ENCODE measurements around the gene MARCHF3. TPM values are rescaled to one million over a fixed set of nuclear protein-coding genes. Genes with fewer than 3 reads are reported as not detected.

The MARCHF3 gene
- total and polyA plus RNA-seq, 2 of the 13 experiments (the other 11 are each of a cell fraction or from before 2014, with no cell fraction given): 4.8 to 11.9 TPM

DNA sequence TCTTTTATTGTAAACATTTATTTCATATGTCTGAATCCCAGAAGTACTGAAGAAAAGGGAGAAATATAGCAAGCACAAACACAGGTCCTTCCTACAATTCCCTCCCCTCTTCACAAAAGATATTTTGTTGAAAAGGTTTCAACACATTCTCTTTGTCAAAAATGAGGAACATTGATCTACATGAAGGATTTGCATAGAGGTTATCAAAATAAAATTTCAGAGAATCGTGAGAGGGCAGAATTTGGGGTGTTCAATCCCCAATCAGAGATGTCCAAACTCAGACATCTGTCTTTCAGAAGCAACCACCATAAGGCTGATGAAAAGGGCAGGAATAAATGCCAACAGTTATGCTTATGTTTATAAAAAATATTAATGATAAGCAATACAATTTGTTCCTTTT, 69.2 kb downstream of the MARCHF3 start:
- no peak overlapping the region for H3K4me2 ChIP-seq (ENCODE audit: low read depth, low read length)
- H2AFZ ChIP-seq (ENCODE audit: low read length): no peak overlapping the region
- intact Hi-C loops (cut with micrococcal nuclease; ENCODE audit: unreplicated experiment): no loop called here
- H3K4me3 ChIP-seq (replicated peaks in 1 of 3; ENCODE audit: insufficient read depth in 1 of 3, low read depth in 2 of 3, low read length in 3 of 3): no peak overlapping the region
- TF ChIP-seq ZNF775 (CRISPR knock-in tag; IDR thresholded peaks at IDR 0.05; ENCODE audit: borderline replicate concordance) (no peak), ZC3H4 (CRISPR knock-in tag; IDR thresholded peaks at IDR 0.05; ENCODE audit: borderline replicate concordance) (no peak), ZNF232 (CRISPR knock-in tag; IDR thresholded peaks at IDR 0.05; ENCODE audit: borderline replicate concordance) (no peak), MZF1 (CRISPR knock-in tag; IDR thresholded peaks at IDR 0.05; ENCODE audit: borderline replicate concordance) (no peak), REL (CRISPR knock-in tag; conservative IDR thresholded peaks at IDR 0.05) (no peak), NCOA5 (CRISPR knock-in tag; IDR thresholded peaks at IDR 0.05) (no peak), ZNF644 (CRISPR knock-in tag; IDR thresholded peaks at IDR 0.05; ENCODE audit: low read depth) (no peak), CHD2 (IDR thresholded peaks at IDR 0.05; ENCODE audit: low read depth, low read length) (no peak), ZBTB38 (CRISPR knock-in tag; IDR thresholded peaks at IDR 0.05) (no peak)
- ATAC-seq (no peak), DNase-seq (ENCODE audit: low spot score) (no peak), FAIRE-seq (no peak)
- H3K4me1 ChIP-seq (ENCODE audit: insufficient read depth, low read length): no peaks in the 10 kb centered on the region
- H3K9me3 ChIP-seq (ENCODE audit: low read length): no peaks in the 10 kb centered on the region
- no peaks in the 10 kb centered on the region for H4K20me1 ChIP-seq (ENCODE audit: insufficient read depth, low read length)
- BruUV-seq (replicated peaks): no TSS peak
- no peaks in the 10 kb centered on the region for H3K27me3 ChIP-seq (ENCODE audit: control insufficient read depth in 1 of 2, insufficient read depth in 2 of 2, low read length in 2 of 2)
- POLR2A ChIA-PET: no interaction called here
- 67% methylated on average over 1 of the region's 1 CpG for whole genome bisulfite sequencing (ENCODE audit: low lambda C conversion rate)
- no peaks in the 10 kb centered on the region for H3K36me3 ChIP-seq (replicated peaks in 1 of 2; ENCODE audit: control insufficient read depth in 1 of 2, insufficient read depth in 2 of 2, low read length in 2 of 2)
- no peak overlapping the region for H3K9ac ChIP-seq (ENCODE audit: insufficient read depth, low read depth, low read length)
- no peak overlapping the region for H3K27ac ChIP-seq (ENCODE audit: extremely low read length, insufficient read depth, low read length)
- H3K79me2 ChIP-seq (ENCODE audit: insufficient read depth, low read length): no peaks in the 10 kb centered on the region
- CTCF ChIA-PET (ENCODE audit: low intra/inter-chr PET ratio, low total read pairs): no interaction called here
- in situ Hi-C loops (cut with HindIII; ENCODE audit: extremely low pct_ligation_motif_present, low pct_unique_long_range_greater_than_20kb): no loop called here

DNA sequence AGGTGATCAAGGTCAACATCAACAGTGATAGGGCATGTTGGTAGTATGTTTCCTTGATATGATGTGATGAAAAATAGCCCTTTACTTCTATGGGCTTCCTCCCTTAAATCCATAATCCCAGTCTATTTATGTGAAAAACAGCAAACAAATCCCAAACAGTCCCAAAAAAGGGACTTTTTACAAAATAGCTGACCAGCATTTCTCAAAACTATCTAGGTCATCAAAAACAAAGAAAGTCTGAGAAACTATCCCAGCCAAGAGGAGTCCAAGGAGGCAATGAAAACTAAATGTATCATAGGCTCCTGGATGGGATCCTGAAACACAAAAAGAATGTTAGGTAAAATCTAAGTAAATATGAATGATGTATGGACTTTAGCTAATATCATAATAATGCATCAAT, 71.2 kb downstream of the MARCHF3 start:
- Histone ChIP-seq H3K9ac (ENCODE audit: insufficient read depth, low read depth, low read length) (no peak overlapping the region), H3K9me3 (ENCODE audit: low read length) (no peaks in the 10 kb centered on the region), H3K79me2 (ENCODE audit: insufficient read depth, low read length) (no peaks in the 10 kb centered on the region), H3K4me3 (replicated peaks in 1 of 3; ENCODE audit: insufficient read depth in 1 of 3, low read depth in 2 of 3, low read length in 3 of 3) (no peak overlapping the region), H3K36me3 (replicated peaks in 1 of 2; ENCODE audit: control insufficient read depth in 1 of 2, insufficient read depth in 2 of 2, low read length in 2 of 2) (no peaks in the 10 kb centered on the region), H3K27ac (ENCODE audit: extremely low read length, insufficient read depth, low read length) (no peak overlapping the region), H3K4me1 (ENCODE audit: insufficient read depth, low read length) (no peaks in the 10 kb centered on the region), H3K4me2 (ENCODE audit: low read depth, low read length) (no peak overlapping the region), H2AFZ (ENCODE audit: low read length) (no peak overlapping the region), H4K20me1 (ENCODE audit: insufficient read depth, low read length) (no peaks in the 10 kb centered on the region), H3K27me3 (ENCODE audit: control insufficient read depth in 1 of 2, insufficient read depth in 2 of 2, low read length in 2 of 2) (no peaks in the 10 kb centered on the region)
- BruUV-seq (replicated peaks): no TSS peak
- ChIA-PET POLR2A (no interaction called here), CTCF (ENCODE audit: low intra/inter-chr PET ratio, low total read pairs) (no interaction called here)
- TF ChIP-seq FIP1L1 (IDR thresholded peaks at IDR 0.05; ENCODE audit: borderline replicate concordance, insufficient read depth, low read depth, low read length) (no peak), ZNF547 (CRISPR knock-in tag; IDR thresholded peaks at IDR 0.05) (no peak), ZNF496 (CRISPR knock-in tag; IDR thresholded peaks at IDR 0.05; ENCODE audit: insufficient replicate concordance) (no peak), HOXA9 (CRISPR knock-in tag; IDR thresholded peaks at IDR 0.05; ENCODE audit: borderline replicate concordance) (no peak), ZNF615 (CRISPR knock-in tag; IDR thresholded peaks at IDR 0.05; ENCODE audit: borderline replicate concordance) (no peak), NKX3-1 (CRISPR knock-in tag; IDR thresholded peaks at IDR 0.05) (no peak), MAFF (IDR thresholded peaks at IDR 0.05; ENCODE audit: low read depth, low read length) (peak; percentile 60; the same call in 1 of the 2 replicates), TGIF2 (CRISPR knock-in tag; IDR thresholded peaks at IDR 0.05) (no peak), PCBP1 (IDR thresholded peaks at IDR 0.05; ENCODE audit: borderline replicate concordance, low read depth, low read length) (no peak), MAFK (conservative IDR thresholded peaks at IDR 0.05 in 1 of 2, IDR thresholded peaks at IDR 0.05 in 1 of 2; ENCODE audit: low read length in 2 of 2) (peak; percentile 11 to 64; a peak in 2 of 4 replicates), ZIK1 (CRISPR knock-in tag; IDR thresholded peaks at IDR 0.05; ENCODE audit: borderline replicate concordance, low read depth) (no peak), ELF3 (CRISPR knock-in tag; IDR thresholded peaks at IDR 0.05) (no peak), ZNF550 (CRISPR knock-in tag; IDR thresholded peaks at IDR 0.05; ENCODE audit: borderline replicate concordance) (no peak)
- TF ChIP-seq, protein P1, sequence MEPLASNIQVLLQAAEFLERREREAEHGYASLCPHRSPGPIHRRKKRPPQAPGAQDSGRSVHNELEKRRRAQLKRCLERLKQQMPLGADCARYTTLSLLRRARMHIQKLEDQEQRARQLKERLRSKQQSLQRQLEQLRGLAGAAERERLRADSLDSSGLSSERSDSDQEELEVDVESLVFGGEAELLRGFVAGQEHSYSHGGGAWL (CRISPR knock-in tag; IDR thresholded peaks at IDR 0.05): no peak
- FAIRE-seq: no peak
- intact Hi-C loops (cut with micrococcal nuclease; ENCODE audit: unreplicated experiment) (no loop called here), in situ Hi-C loops (cut with HindIII; ENCODE audit: extremely low pct_ligation_motif_present, low pct_unique_long_range_greater_than_20kb) (no loop called here)
- no peak for DNase-seq (ENCODE audit: low spot score)
- ATAC-seq: no peak
